IPS-18c (cell line): Measurements from ENCODE around the gene HPCAL1.

Experiments used
- H3K4me3 ChIP-seq: 2 replicates; pipeline ENCODE4 v1.7.0; 2013; ENCODE audit warnings: low read depth, mild to moderate bottlenecking, low read length, moderate library complexity; ENCODE audit not compliant: insufficient read depth
- H3K9me3 ChIP-seq: one replicate; pipeline ENCODE4 v1.6.1; 2013; ENCODE audit warnings: mild to moderate bottlenecking, low read length, moderate library complexity; ENCODE audit not compliant: control insufficient read depth, insufficient read depth

HPCAL1 gene

DNA sequence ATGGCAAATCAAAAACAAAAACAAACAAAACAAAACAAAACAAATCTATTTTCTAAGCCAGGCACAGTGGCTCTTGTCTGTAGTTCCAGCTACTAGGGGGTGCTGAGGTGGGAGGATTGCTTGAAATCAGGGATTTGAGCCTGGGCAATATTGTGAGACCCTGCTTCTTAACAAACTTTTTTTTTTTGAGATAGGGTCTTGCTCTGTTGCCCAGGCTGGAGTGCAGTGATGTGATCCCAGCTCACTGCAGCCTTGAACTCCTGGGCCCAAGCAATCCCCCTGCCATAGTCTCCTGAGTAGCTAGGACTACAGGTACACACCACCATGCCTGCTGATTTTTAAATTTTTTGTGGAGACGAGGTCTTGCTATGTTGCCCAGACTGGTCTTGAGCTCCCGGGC lies 6.2 kb downstream of the HPCAL1 start:
- Histone ChIP-seq H3K9me3 (no peaks in the 10 kb centered on the region), H3K4me3 (no peak overlapping the region)

DNA sequence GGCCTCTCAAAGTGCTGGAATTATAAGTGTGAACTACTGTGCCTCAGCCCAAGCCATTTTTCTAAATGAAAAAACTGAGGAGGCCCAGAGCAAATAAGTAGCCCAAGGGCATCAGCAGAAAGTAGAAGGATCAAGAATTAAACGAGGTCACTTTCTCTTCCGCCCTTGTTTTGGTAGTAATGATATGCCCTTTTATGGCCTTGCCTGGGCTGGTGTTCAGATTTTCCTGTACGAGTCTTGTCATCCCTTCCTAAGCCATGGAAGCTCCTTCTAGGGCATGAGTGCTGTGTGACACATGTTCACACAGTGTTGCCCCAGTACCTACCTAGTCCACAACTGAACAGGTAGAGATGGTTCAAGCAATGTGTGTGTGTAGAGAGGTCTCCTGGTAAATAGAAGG lies 6.6 kb downstream of the HPCAL1 start:
- no peaks in the 10 kb centered on the region for H3K9me3 ChIP-seq
- H3K4me3 ChIP-seq, result no peak overlapping the region

DNA sequence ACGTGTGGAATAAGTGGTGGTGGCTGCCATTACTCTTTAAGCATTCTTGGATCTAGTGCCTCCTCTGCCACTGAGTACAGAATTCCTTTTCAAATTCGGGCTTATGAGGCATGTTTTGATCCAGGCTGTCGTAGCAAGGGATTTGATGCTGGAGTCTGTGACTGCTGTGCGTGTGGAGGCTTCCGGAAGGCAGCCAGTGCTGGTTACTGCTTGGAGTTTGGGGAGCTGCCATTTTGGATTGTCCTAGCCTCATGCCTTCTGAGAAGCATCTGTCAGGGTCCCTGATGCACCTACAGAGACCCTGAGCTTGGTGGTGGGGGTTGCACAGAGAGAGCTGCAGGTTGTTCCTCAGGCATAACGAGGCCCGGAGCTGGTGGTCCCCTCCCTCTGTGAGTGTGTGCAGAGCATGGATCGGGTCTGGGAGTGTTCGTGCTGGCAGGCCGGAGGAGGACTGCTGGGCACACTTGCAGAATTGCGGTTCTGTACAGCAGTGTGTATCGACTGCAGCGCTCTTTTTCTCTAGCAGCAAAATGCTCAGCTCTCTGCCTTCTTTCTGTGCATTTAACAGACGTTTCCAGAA lies 7.7 kb downstream of the HPCAL1 start:
- Histone ChIP-seq H3K4me3 (no peak overlapping the region), H3K9me3 (no peaks in the 10 kb centered on the region)

DNA sequence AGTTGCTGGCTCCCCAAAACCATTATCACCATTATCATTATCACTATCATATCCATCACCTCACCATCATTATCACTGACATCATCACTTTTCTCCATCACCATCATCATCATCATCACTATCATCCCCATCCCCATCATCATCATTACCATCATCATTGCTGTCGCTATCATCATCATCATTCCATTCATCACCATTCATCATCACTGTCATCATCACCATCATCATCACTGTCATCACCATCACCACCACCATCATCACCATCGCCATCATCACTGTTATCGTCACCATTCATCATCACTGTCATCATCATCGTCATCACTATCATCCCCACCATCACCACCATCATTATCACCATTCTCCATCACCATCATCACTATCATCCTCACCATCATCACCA lies 9.0 kb downstream of the HPCAL1 start:
- Histone ChIP-seq H3K4me3 (no peak overlapping the region), H3K9me3 (no peaks in the 10 kb centered on the region)

DNA sequence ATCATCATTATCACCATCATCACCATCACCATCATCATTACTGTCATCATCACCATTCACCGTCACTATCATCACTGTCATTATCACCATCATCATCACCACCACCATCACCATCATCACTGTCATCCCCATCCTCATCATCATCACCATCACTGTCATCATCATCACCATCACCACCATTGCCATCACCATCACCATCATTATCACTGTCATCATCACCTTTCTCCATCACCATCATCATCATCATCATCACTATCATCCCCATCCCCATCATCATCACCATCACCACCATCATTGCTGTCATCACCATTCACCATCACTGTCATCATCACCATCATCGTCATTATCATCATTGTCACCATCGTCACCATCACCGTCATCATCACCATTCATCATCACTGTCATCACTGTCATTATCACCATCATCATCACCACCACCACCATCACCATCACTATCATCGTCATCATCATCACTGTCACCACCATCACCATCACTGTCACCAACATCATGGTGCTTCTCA lies 9.8 kb downstream of the HPCAL1 start:
- Histone ChIP-seq H3K4me3 (no peak overlapping the region), H3K9me3 (no peaks in the 10 kb centered on the region)

DNA sequence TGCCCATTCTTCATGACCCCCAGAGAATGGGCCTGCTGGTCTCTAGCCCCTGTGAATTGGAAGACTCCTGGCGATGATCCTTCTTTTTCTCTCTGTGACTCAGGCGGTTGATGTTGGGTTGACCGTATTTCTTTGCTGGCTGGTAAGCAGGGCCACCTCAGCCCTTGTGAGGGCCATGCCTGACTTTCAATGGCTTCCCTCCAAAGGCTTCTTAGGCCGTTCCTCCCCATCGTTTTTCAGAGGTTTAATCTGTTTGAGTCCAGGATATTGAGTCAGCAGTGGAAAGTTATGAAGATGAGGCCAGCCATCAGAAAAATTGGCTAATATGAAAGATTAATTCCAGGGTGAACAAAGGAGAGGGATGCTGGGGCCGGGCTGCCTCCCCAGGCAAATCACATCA lies 13.6 kb downstream of the HPCAL1 start:
- Histone ChIP-seq H3K4me3 (no peak overlapping the region), H3K9me3 (no peaks in the 10 kb centered on the region)

DNA sequence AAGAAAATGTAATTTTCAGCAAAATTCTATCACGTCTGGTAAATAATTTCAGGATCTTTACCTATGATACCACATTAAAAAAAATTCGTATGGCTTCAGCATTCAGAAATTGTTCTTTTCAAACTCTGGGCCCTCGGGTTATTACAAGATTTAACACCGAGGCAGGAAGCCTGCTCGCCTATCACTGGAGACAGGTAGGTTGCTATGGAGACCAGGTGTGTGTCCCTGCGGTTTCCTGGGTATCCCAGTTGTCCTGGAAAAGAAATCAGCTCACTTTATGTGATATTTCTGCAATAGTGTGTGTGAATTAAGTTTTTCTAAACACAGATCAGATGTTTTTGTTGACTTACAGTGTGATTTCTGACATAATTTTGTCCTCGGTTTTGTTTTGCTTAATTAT lies 14.2 kb downstream of the HPCAL1 start:
- H3K4me3 ChIP-seq, result no peak overlapping the region
- H3K9me3 ChIP-seq, result no peaks in the 10 kb centered on the region

DNA sequence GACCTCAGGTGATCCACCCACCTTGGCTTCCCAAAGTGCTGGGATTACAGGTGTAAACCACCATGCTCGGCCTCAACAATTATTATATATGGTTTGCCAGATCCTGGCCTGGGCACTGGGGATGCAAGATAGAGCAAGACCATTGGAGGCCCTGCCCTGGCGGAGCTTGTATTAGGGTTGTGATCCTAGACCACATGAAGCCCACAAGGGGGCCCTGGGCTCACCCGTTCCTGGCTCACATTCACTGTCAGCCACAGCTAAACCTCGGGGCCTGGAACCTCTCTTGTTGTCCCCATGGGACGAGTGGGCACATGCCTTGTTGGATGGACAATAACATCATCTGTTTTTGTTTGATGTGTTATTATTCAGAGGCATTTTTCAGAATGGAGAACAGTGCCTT lies 14.9 kb downstream of the HPCAL1 start:
- no peaks in the 10 kb centered on the region for H3K9me3 ChIP-seq
- no peak overlapping the region for H3K4me3 ChIP-seq

DNA sequence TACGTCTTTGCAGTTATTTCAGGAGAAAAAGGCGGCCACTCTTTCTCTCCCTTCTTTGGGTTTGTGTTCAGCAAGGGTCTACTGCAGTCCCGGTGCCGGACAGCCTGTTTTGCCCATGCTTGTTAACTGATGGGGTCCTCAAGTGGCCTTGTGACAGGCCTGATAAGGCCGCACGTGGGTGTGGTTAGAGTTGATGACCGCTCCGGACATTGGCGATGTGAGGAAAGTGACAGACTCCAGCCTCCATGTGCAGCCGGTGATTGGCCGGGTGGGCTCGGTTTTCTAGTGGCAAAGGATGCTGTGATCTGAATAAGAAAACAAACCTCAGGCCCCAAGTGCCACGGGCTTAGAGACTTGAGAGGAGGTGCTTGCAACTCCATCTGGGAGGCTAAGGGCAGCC lies 15.6 kb downstream of the HPCAL1 start:
- Histone ChIP-seq H3K9me3 (no peaks in the 10 kb centered on the region), H3K4me3 (no peak overlapping the region)

DNA sequence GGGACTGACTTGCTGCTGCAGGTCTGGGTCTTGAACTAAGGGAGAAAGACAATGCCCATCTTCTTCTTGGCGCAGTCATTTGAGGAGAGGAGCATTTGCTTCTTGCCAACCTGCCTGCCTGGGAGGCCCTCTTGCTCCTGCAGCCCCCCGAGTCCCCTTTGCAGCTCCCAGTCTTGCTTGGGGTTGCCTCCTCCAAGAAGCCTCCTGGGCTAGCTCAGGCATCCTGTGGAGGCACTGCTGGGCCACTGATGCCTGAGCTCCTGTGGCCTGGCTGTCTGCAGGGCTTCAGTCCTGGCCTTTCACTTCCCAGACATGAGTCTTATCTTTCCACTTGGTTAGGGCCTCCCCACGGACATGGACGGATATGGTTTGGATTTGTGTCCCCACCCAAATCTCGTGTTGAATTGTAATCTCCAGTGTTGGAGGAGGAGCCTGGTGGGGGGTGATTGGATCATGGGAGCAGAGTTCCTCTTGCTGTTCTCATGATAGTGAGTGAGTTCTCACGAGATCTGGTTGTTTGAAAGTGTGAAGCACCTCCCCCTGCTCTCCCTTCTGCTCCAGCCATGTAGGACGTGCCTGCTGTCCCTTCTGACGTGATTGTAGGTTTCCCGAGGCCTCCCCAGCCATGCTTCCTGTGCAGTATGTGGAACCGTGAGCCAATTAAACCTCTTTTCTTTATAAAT lies 17.3 kb downstream of the HPCAL1 start:
- no peak overlapping the region for H3K4me3 ChIP-seq
- no peaks in the 10 kb centered on the region for H3K9me3 ChIP-seq

DNA sequence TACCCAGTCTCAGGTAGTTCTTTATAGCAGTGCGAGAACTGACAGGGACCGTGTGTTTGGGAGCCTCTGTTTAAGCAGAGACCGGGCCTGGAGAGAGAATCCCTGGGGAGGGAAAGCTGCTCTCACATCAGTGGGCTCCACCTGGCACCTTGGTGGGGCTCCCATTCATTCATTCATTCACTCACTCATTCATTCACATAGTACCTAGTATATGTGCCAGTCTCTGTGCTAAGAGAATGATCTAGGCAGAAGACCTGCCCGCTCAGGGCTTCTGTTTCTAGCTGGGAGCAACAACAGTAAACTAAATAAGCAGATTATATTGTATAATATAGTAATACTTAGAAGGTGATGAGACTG lies 17.8 kb downstream of the HPCAL1 start:
- Histone ChIP-seq H3K4me3 (no peak overlapping the region), H3K9me3 (peaks cover 2% of the 10 kb centered on the region)

DNA sequence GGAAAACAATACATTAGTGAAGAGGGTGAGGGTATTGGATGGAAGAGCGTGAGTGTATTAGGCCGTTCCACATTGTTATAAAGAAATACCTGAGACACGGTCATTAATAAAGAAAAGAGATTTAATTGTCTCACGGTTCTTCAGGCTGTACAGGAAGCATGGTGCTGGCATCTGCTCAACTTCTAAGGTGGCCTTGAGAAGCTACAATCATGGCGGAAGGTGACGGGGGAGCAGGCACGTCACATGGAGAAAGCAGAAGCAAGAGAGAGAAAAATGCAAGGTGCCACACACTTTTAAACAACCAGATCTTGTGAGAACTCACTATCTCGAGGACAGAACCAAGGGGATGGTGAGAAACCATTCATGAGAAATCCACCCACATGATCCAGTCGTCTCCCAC lies 18.2 kb downstream of the HPCAL1 start:
- H3K4me3 ChIP-seq, result no peak overlapping the region

DNA sequence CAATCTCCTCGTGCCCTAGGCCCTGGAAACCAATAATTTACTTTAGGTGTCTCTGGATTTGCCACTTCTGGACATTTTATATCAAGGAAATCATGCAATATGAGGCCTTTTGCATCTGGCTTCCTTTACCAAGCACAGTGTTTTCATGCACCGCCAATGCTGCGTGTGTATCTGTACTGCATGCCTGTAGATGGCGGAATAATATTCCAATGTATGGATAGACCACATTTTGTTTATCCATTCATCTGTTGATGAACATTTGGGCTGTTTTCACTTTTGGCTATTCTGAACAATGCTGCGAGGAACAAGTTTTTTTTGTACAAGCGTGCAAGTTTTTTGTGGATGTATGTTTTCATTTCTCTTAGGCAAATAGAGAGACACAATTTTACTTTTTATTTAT lies 18.9 kb downstream of the HPCAL1 start:
- Histone ChIP-seq H3K9me3 (peaks cover 2% of the 10 kb centered on the region), H3K4me3 (no peak overlapping the region)

More for the DNA sequence above, 18.2 kb downstream of the HPCAL1 start:
- H3K9me3 ChIP-seq, result peaks cover 2% of the 10 kb centered on the region

DNA sequence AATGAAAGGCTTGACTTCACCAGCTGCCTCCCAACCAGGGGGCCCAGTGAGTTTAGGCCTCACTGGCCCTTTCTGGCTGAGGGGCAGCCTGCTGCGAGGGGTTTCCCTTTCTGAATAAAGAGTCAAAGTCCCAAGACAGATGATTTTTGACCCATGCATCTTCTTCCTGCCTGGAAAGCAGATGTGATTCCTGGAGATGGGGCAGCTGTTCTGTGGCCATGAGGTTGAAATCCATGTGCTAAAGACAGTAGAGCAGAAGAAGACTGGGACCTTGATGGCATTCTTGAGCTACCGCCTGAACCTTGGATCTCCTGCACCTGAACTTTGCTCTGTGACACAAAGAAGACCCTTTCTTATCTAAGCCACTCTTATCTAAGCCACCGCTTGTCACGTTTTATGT lies 19.8 kb downstream of the HPCAL1 start:
- peaks cover 2% of the 10 kb centered on the region for H3K9me3 ChIP-seq
- no peak overlapping the region for H3K4me3 ChIP-seq

DNA sequence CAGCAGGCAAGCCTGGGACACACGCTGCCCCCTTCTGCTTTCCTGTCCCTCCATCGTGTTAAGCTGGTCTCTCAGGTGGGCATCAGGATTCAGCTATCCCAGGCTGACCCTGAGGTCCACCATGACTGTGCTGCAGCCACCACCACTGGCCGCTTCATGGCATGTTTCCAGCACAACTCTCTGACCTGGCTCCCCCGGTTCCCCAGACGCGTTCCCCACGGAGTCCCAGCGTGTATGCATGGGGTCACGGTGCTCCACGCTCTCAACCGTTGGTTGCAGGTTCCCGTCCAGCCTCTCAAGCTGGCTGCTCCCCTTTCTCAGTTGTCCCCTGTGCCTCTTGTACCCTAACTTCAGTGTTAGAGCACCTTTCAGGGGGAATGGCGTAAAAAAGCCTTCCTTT lies 20.3 kb downstream of the HPCAL1 start:
- Histone ChIP-seq H3K4me3 (no peak overlapping the region), H3K9me3 (peaks cover 2% of the 10 kb centered on the region)

DNA sequence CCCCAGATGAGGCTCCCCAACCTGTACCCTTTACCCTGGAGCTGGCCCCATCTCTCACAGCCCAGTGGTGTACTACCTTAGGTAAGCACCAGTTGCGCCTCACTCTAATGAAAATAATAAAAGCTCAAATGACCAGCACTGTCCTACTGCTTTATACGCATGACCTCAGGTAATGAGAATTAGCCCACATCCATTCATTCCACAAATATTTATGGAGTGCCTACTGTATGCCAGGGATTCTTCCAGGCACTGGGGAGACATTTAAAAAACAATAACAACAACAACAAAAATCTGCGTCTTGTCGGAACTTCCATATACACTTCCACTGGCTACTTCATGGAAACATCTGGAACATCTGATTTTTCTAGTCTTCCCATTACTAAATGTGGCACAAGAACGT lies 20.8 kb downstream of the HPCAL1 start:
- peaks cover 2% of the 10 kb centered on the region for H3K9me3 ChIP-seq

DNA sequence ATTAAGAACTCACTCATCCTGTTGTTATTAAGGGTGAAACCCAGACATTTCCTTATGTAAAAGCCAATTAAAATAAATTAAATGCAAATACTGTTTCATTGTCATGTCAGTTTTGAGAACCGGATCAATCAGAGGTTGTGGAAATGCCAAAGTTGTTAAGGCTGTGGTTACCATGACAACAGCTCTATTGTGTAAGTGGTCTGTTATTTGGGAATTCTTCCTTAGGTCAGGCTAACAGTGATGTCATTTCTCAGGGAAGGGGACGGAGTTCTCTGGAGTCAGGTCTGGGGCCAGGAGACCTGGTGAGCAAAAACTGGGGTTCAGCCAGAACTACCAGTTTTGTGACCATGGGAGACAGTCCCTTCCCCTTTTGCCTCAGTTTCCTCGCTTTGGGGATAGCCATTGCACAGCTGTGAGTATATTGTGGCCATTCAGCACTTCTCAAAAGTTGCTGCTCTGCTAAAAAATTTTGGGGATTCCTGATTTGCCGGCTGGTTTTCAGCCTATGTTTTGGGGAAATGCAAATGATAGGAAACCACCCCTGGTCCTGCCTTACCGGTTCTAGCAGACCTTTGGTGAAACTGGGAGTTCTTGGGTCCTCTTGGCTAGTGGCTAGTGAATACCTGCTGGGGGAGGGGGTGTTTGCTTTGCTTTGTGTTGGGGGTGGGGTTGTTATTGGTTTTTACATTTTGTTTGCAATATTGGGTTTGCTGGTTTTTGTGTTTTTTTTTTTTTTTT lies 21.6 kb downstream of the HPCAL1 start:
- Histone ChIP-seq H3K9me3 (peaks cover 2% of the 10 kb centered on the region), H3K4me3 (no peak overlapping the region)

More for the DNA sequence above, 20.8 kb downstream of the HPCAL1 start:
- H3K4me3 ChIP-seq, result peak overlapping the region; percentile 9; the same call in 1 of the 2 replicates
